ENCODE data around the gene RIN3. TPM values are rescaled to one million over a fixed set of nuclear protein-coding genes. Genes with fewer than 3 reads are reported as not detected.

Gene RIN3
- total RNA-seq, 3 donors from 2014 or later, result 10.7 to 19.7 (median 12.1) TPM

GRCh38 chr14:92482621-92483319, 30.8 kb upstream of the RIN3 start:
- Histone ChIP-seq H3K4me3 (no peak overlapping the region), H3K4me1 (no peaks in the 10 kb centered on the region), H3K27ac (no peak overlapping the region), H3K9me3 (no peaks in the 10 kb centered on the region), H3K36me3 (no peaks in the 10 kb centered on the region), H3K27me3 (no peaks in the 10 kb centered on the region)
- intact Hi-C loops (cut with DNase I; ENCODE audit: low total_unique reads), result no loop called here
- DNase-seq (ENCODE audit: low spot score in 2 of 2), result peak in 1 of 2 donors; percentile 9
- TF ChIP-seq POLR2AphosphoS5 (IDR thresholded peaks at IDR 0.05), result no peak
- no peak for TF ChIP-seq CTCF (IDR thresholded peaks at IDR 0.05)
- TF ChIP-seq POLR2A (IDR thresholded peaks at IDR 0.05), result no peak

GRCh38 chr14:92484132-92484823, 29.3 kb upstream of the RIN3 start:
- H3K27ac ChIP-seq, result no peak overlapping the region
- TF ChIP-seq CTCF (IDR thresholded peaks at IDR 0.05) (no peak), POLR2A (IDR thresholded peaks at IDR 0.05) (no peak), POLR2AphosphoS5 (IDR thresholded peaks at IDR 0.05) (no peak)
- no peaks in the 10 kb centered on the region for H3K27me3 ChIP-seq
- no peak for DNase-seq (ENCODE audit: low spot score in 2 of 2)
- no peaks in the 10 kb centered on the region for H3K9me3 ChIP-seq
- no peaks in the 10 kb centered on the region for H3K4me1 ChIP-seq
- no peak overlapping the region for H3K4me3 ChIP-seq
- no peaks in the 10 kb centered on the region for H3K36me3 ChIP-seq
- intact Hi-C loops (cut with DNase I; ENCODE audit: low total_unique reads), result no loop called here

GRCh38 chr14:92486881-92487280, 26.7 kb upstream of the RIN3 start:
- no peak for DNase-seq (ENCODE audit: low spot score in 2 of 2)
- H3K36me3 ChIP-seq, result no peaks in the 10 kb centered on the region
- H3K4me3 ChIP-seq, result no peak overlapping the region
- H3K9me3 ChIP-seq, result no peaks in the 10 kb centered on the region
- H3K4me1 ChIP-seq, result no peaks in the 10 kb centered on the region
- H3K27me3 ChIP-seq, result no peaks in the 10 kb centered on the region
- H3K27ac ChIP-seq, result no peak overlapping the region
- TF ChIP-seq POLR2AphosphoS5 (IDR thresholded peaks at IDR 0.05) (no peak), POLR2A (IDR thresholded peaks at IDR 0.05) (no peak)
- intact Hi-C loops (cut with DNase I; ENCODE audit: low total_unique reads), result no loop called here

GRCh38 chr14:92487513-92488133, 26.0 kb upstream of the RIN3 start:
- no peak for TF ChIP-seq POLR2A (IDR thresholded peaks at IDR 0.05)
- no peak for TF ChIP-seq POLR2AphosphoS5 (IDR thresholded peaks at IDR 0.05)
- TF ChIP-seq CTCF (IDR thresholded peaks at IDR 0.05), result no peak
- no peaks in the 10 kb centered on the region for H3K27me3 ChIP-seq
- no peaks in the 10 kb centered on the region for H3K9me3 ChIP-seq
- H3K4me1 ChIP-seq, result no peaks in the 10 kb centered on the region
- H3K36me3 ChIP-seq, result no peaks in the 10 kb centered on the region
- no peak for DNase-seq (ENCODE audit: low spot score in 2 of 2)
- H3K4me3 ChIP-seq, result no peak overlapping the region
- intact Hi-C loops (cut with DNase I; ENCODE audit: low total_unique reads), result no loop called here
- no peak overlapping the region for H3K27ac ChIP-seq

GRCh38 chr14:92489394-92490238, 24.0 kb upstream of the RIN3 start:
- no peak for DNase-seq (ENCODE audit: low spot score in 2 of 2)

More at GRCh38 chr14:92489394-92490238, 24.0 kb upstream of the RIN3 start:
- intact Hi-C loops (cut with DNase I; ENCODE audit: low total_unique reads), result no loop called here
- TF ChIP-seq POLR2A (IDR thresholded peaks at IDR 0.05), result no peak
- TF ChIP-seq POLR2AphosphoS5 (IDR thresholded peaks at IDR 0.05), result no peak
- TF ChIP-seq CTCF (IDR thresholded peaks at IDR 0.05), result no peak
- H3K36me3 ChIP-seq, result no peaks in the 10 kb centered on the region
- no peaks in the 10 kb centered on the region for H3K4me1 ChIP-seq
- no peak overlapping the region for H3K4me3 ChIP-seq
- peak overlapping the region; percentile 40 to 55 for H3K27ac ChIP-seq
- H3K27me3 ChIP-seq, result no peaks in the 10 kb centered on the region
- H3K9me3 ChIP-seq, result no peaks in the 10 kb centered on the region
